NOMO-1 (cell line): ENCODE data around the gene ARHGAP10.
"Not testable (repeated sequence)": the region's sequence is repeated elsewhere in the genome, so short reads cannot be mapped to it uniquely, and the experiment has no call there.

ENCODE experiments used
- DNase-seq, 2 experiments: peaks; one replicate each; lab custom pipeline; 2025; ENCODE audit not compliant: unreplicated experiment in 2 of 2; lab: John Stamatoyannopoulos, UW

ARHGAP10 gene

GRCh38 chr4:147975933-147976928, 244.3 kb downstream of the ARHGAP10 start:
- no peak for DNase-seq

GRCh38 chr4:147980586-147980985, 248.7 kb downstream of the ARHGAP10 start:
- no peak for DNase-seq

- no peak for DNase-seq
Measured at GRCh38 chr4:147981305-147981704, 249.4 kb downstream of the ARHGAP10 start.

- DNase-seq: peak; percentile 7 to 9
Measured at GRCh38 chr4:147984065-147984777, 252.3 kb downstream of the ARHGAP10 start.

- no peak for DNase-seq
Measured at GRCh38 chr4:147984778-147985138, 252.9 kb downstream of the ARHGAP10 start.

GRCh38 chr4:147985376-147985775, 253.5 kb downstream of the ARHGAP10 start:
- no peak for DNase-seq

GRCh38 chr4:147987252-147987651, 255.4 kb downstream of the ARHGAP10 start:
- DNase-seq: no peak

GRCh38 chr4:147991543-147992283, 259.8 kb downstream of the ARHGAP10 start:
- no peak for DNase-seq

GRCh38 chr4:147994076-147994475, 262.2 kb downstream of the ARHGAP10 start:
- no peak for DNase-seq

- no peak for DNase-seq
Measured at GRCh38 chr4:147994491-147995385, 262.9 kb downstream of the ARHGAP10 start.

GRCh38 chr4:147996859-147997258, 265.0 kb downstream of the ARHGAP10 start:
- DNase-seq: no peak

GRCh38 chr4:148000038-148000437, 268.1 kb downstream of the ARHGAP10 start:
- DNase-seq: not testable (repeated sequence)

GRCh38 chr4:148004228-148004857, 272.5 kb downstream of the ARHGAP10 start:
- no peak for DNase-seq

- no peak for DNase-seq
Measured at GRCh38 chr4:148006001-148006400, 274.1 kb downstream of the ARHGAP10 start.

- peak; percentile 9 to 59 for DNase-seq
Measured at GRCh38 chr4:148007314-148007760, 275.4 kb downstream of the ARHGAP10 start.

GRCh38 chr4:148007792-148008191, 275.9 kb downstream of the ARHGAP10 start:
- peak; percentile 26 to 54 for DNase-seq

GRCh38 chr4:148015058-148015457, 283.2 kb downstream of the ARHGAP10 start:
- peak; percentile 44 to 50 for DNase-seq

GRCh38 chr4:148015468-148015867, 283.6 kb downstream of the ARHGAP10 start:
- no peak for DNase-seq

- no peak for DNase-seq
Measured at GRCh38 chr4:148016063-148016637, 284.3 kb downstream of the ARHGAP10 start.
